ENCODE measurements around the gene ATP8A2.

DNA sequence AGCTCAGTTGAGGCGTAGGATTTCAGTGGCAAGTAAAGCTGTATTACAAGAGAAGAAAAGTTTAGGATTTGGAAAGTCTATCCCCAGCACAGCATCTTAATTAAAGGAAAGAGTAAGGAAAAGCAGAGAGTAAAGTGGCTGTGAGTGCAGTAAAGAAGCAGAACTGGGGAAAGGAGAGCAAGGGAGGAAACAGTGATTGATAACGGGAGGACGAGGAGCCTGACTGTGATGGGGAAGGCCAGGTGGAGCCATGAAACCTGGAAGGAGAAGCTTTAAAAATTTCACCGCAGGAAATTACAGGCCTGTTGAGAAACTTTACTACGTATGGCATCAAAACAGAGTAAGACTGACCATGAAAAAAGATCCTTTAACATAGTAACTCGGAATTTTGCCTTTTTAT, 504.5 kb downstream of the ATP8A2 start:
- TF ChIP-seq, protein P1, sequence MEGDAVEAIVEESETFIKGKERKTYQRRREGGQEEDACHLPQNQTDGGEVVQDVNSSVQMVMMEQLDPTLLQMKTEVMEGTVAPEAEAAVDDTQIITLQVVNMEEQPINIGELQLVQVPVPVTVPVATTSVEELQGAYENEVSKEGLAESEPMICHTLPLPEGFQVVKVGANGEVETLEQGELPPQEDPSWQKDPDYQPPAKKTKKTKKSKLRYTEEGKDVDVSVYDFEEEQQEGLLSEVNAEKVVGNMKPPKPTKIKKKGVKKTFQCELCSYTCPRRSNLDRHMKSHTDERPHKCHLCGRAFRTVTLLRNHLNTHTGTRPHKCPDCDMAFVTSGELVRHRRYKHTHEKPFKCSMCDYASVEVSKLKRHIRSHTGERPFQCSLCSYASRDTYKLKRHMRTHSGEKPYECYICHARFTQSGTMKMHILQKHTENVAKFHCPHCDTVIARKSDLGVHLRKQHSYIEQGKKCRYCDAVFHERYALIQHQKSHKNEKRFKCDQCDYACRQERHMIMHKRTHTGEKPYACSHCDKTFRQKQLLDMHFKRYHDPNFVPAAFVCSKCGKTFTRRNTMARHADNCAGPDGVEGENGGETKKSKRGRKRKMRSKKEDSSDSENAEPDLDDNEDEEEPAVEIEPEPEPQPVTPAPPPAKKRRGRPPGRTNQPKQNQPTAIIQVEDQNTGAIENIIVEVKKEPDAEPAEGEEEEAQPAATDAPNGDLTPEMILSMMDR (conservative IDR thresholded peaks at IDR 0.05; ENCODE audit: low read depth, low read length): no peak
- TF ChIP-seq CEBPB (IDR thresholded peaks at IDR 0.05; ENCODE audit: low read depth, low read length) (no peak), SMC3 (IDR thresholded peaks at IDR 0.05; ENCODE audit: low read depth, low read length) (no peak)
